Activated T-helper 2 cell treated with anti-CD3 and anti-CD28 coated beads, Interferon-gamma antibody, Interleukin-2, Interleukin-4, amounts not matched to agents 10 μg/mL and 5 μg/mL and 100 μg/mL, durations not matched to agents 14 hours and 24 hours and 36 hours (primary cell): ENCODE data around the gene RNPEPL1. TPM values are rescaled to one million over a fixed set of nuclear protein-coding genes. Genes with fewer than 3 reads are reported as not detected.
"Not testable (repeated sequence)": the region's sequence is repeated elsewhere in the genome, so short reads cannot be mapped to it uniquely, and the experiment has no call there.

ENCODE experiments used
- DNase-seq: peaks from one replicate; pipeline ENCODE4 v3.0.0; 2021; ENCODE audit warnings: low spot score
- H3K27ac Mint-ChIP-seq: one replicate; pipeline ENCODE4 v1.8.0; 2021; ENCODE audit warnings: mixed read lengths
- H3K27me3 Mint-ChIP-seq: one replicate; pipeline ENCODE4 v1.8.0; 2021; ENCODE audit warnings: low read depth, mixed read lengths
- H3K36me3 Mint-ChIP-seq: one replicate; pipeline ENCODE4 v1.8.0; 2021; ENCODE audit warnings: low read depth, mixed read lengths
- H3K4me1 Mint-ChIP-seq: one replicate; pipeline ENCODE4 v1.8.0; 2021; ENCODE audit warnings: low read depth, mixed read lengths
- H3K4me3 Mint-ChIP-seq: one replicate; pipeline ENCODE4 v1.8.0; 2021; ENCODE audit warnings: low read depth, mild to moderate bottlenecking, moderate library complexity, mixed read lengths
- H3K9me3 Mint-ChIP-seq: one replicate; pipeline ENCODE4 v1.8.0; 2021; ENCODE audit warnings: mixed read lengths
- intact Hi-C: fragments of 100-400 bp; cut with micrococcal nuclease; formaldehyde crosslinking; loops from one replicate; pipeline ENCODE4 v1.15.1; 2023
- total RNA-seq: library from RNA; stranded (reverse); gene quantifications from 2 replicates; pipeline ENCODE4 v1.2.3, GENCODE V29; 2022

Gene RNPEPL1, protein sequence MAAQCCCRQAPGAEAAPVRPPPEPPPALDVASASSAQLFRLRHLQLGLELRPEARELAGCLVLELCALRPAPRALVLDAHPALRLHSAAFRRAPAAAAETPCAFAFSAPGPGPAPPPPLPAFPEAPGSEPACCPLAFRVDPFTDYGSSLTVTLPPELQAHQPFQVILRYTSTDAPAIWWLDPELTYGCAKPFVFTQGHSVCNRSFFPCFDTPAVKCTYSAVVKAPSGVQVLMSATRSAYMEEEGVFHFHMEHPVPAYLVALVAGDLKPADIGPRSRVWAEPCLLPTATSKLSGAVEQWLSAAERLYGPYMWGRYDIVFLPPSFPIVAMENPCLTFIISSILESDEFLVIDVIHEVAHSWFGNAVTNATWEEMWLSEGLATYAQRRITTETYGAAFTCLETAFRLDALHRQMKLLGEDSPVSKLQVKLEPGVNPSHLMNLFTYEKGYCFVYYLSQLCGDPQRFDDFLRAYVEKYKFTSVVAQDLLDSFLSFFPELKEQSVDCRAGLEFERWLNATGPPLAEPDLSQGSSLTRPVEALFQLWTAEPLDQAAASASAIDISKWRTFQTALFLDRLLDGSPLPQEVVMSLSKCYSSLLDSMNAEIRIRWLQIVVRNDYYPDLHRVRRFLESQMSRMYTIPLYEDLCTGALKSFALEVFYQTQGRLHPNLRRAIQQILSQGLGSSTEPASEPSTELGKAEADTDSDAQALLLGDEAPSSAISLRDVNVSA
- 67.3 and 71.3 TPM in 2 replicates for total RNA-seq

GRCh38 chr2:240567872-240568677 is at the start of gene RNPEPL1:
Gene RNPEPL1 (plus strand): TSS chr2:240568484. CDS start chr2:240568587, 103 bp downstream.
- no peaks in the 10 kb centered on the region for H3K27me3 Mint-ChIP-seq
- intact Hi-C loops, result loop anchor here (10.0 kb wide), 1 partner anchor 587 kb away; the partner anchor contains the start of gene PPP1R7
- H3K36me3 Mint-ChIP-seq, result peaks cover 22% of the 10 kb centered on the region
- H3K9me3 Mint-ChIP-seq, result no peaks in the 10 kb centered on the region
- DNase-seq, result peak; percentile 45
- H3K4me3 Mint-ChIP-seq, result peak within 1 kb of the TSS; percentile 90
- H3K27ac Mint-ChIP-seq, result peak within 1 kb of the TSS; percentile 88
- H3K4me1 Mint-ChIP-seq, result peaks cover 48% of the 10 kb centered on the region

GRCh38 chr2:240518981-240519380 is 49.3 kb upstream of the RNPEPL1 start:
- Mint-ChIP-seq H3K4me3 (no peak overlapping the region), H3K27me3 (no peaks in the 10 kb centered on the region), H3K27ac (no peak overlapping the region), H3K9me3 (peaks cover 11% of the 10 kb centered on the region), H3K36me3 (peaks cover 34% of the 10 kb centered on the region), H3K4me1 (peaks cover 3% of the 10 kb centered on the region)
- intact Hi-C loops, result no loop called here
- DNase-seq, result no peak

DNA sequence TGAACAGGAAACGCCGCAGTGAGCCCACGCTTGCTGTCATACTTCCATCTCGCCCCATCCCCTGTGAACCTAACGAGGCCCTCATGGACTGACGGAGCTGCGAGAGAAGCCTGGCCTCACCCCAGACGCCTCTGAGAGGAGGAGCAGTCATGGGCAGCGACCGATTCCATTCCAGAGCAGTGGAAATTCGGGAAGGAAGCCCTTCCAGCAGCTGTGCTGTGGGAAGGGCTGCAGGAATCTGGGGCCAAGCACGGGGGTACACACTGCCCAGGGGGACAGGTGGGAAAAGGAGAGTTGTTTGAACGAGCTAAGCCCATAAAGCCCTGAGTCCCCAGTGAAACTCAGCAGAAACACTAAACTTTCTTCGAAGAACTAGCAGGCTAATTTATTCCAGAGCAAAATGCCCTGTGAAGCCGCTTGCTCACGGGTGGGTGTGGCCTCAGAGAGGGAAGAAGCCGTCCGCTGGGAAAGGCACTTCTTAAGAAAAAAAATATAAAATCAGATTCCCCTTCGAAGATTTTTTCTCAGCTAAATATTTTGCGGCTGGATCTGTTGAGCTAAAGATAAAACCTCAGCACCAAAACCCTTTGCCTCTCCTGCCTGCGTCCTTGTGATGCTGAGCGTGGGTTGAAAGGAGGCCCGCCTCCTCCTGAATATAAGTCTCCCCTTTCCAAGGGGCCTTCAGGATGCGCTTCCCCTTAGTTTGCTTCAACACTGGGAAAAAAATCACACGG is 48.7 kb upstream of the RNPEPL1 start:
- intact Hi-C loops, result no loop called here
- H3K27ac Mint-ChIP-seq, result no peak overlapping the region

DNA sequence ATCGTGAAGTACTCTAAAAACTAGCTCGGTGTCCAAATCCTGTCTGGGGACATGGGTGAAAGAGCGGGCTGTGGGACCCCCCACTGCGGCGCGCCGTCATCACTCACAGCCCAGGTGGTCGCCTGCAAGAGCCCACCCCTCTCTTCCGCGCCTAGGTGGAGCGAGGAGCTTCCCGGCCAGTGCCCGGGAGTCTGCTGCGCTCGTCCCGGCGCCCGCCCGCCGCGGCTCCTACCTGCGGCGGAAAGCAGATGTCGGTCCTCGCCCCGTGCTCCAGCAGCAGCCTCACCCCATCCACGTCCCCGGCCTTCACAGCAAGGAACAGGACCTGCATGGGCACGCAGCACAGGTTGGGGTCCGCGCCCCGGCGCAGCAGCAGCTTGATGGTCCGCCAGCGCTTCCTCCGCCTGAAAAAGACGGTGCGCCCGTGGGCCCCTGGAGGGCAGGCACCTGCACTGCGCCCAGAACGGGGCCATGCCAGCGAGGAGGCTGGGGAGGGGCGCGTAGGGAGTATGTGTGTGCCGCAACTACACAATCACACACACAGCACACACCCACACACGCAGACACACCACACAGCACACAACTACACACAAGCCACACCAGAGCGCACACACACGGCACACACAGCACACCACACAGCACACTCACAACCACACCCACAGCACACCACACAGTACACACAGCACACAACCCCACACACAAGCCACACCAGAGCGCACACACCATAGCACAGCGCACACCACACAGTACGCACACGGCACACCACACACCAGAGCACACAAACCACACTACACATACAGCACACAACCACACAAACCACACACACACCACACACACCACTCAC is 47.9 kb upstream of the RNPEPL1 start:
- Mint-ChIP-seq H3K36me3 (peaks cover 48% of the 10 kb centered on the region), H3K27ac (no peak overlapping the region), H3K9me3 (peaks cover 25% of the 10 kb centered on the region), H3K27me3 (no peaks in the 10 kb centered on the region), H3K4me3 (no peak overlapping the region), H3K4me1 (no peaks in the 10 kb centered on the region)
- intact Hi-C loops, result no loop called here
- no peak for DNase-seq

More for the DNA sequence above, 48.7 kb upstream of the RNPEPL1 start:
- H3K9me3 Mint-ChIP-seq, result peaks cover 17% of the 10 kb centered on the region
- no peaks in the 10 kb centered on the region for H3K27me3 Mint-ChIP-seq
- no peak for DNase-seq
- H3K36me3 Mint-ChIP-seq, result peaks cover 40% of the 10 kb centered on the region
- no peak overlapping the region for H3K4me3 Mint-ChIP-seq
- H3K4me1 Mint-ChIP-seq, result no peaks in the 10 kb centered on the region

GRCh38 chr2:240520974-240521350 is 47.3 kb upstream of the RNPEPL1 start:
- peaks cover 52% of the 10 kb centered on the region for H3K36me3 Mint-ChIP-seq
- DNase-seq, result no peak
- intact Hi-C loops, result no loop called here

GRCh38 chr2:240521885-240522284 is 46.4 kb upstream of the RNPEPL1 start:
- H3K36me3 Mint-ChIP-seq, result peaks cover 60% of the 10 kb centered on the region
- DNase-seq, H3K27ac Mint-ChIP-seq, H3K4me3 Mint-ChIP-seq, H3K4me1 Mint-ChIP-seq, intact Hi-C loops, H3K27me3 Mint-ChIP-seq: not testable (repeated sequence)
- peaks cover 36% of the 10 kb centered on the region for H3K9me3 Mint-ChIP-seq

More at GRCh38 chr2:240520974-240521350, 47.3 kb upstream of the RNPEPL1 start:
- no peaks in the 10 kb centered on the region for H3K4me1 Mint-ChIP-seq
- no peak overlapping the region for H3K27ac Mint-ChIP-seq
- peaks cover 29% of the 10 kb centered on the region for H3K9me3 Mint-ChIP-seq
- no peaks in the 10 kb centered on the region for H3K27me3 Mint-ChIP-seq
- H3K4me3 Mint-ChIP-seq, result no peak overlapping the region

- H3K27ac Mint-ChIP-seq, result no peak overlapping the region
- intact Hi-C loops, result no loop called here
- peaks cover 65% of the 10 kb centered on the region for H3K36me3 Mint-ChIP-seq
- no peaks in the 10 kb centered on the region for H3K4me1 Mint-ChIP-seq
- no peak overlapping the region for H3K4me3 Mint-ChIP-seq
- H3K27me3 Mint-ChIP-seq, result no peaks in the 10 kb centered on the region
- peaks cover 41% of the 10 kb centered on the region for H3K9me3 Mint-ChIP-seq
- no peak for DNase-seq
Measured at GRCh38 chr2:240522406-240522805, 45.9 kb upstream of the RNPEPL1 start.

- H3K36me3 Mint-ChIP-seq, result peaks cover 75% of the 10 kb centered on the region
- no peak for DNase-seq
- no peak overlapping the region for H3K27ac Mint-ChIP-seq
- no peak overlapping the region for H3K4me3 Mint-ChIP-seq
- intact Hi-C loops, result no loop called here
- peaks cover 51% of the 10 kb centered on the region for H3K9me3 Mint-ChIP-seq
- no peaks in the 10 kb centered on the region for H3K4me1 Mint-ChIP-seq
- H3K27me3 Mint-ChIP-seq, result no peaks in the 10 kb centered on the region
Measured at GRCh38 chr2:240523451-240524281, 44.6 kb upstream of the RNPEPL1 start.

GRCh38 chr2:240524963-240525718 is 43.1 kb upstream of the RNPEPL1 start:
- Mint-ChIP-seq H3K27me3 (no peaks in the 10 kb centered on the region), H3K36me3 (peaks cover 84% of the 10 kb centered on the region)

DNA sequence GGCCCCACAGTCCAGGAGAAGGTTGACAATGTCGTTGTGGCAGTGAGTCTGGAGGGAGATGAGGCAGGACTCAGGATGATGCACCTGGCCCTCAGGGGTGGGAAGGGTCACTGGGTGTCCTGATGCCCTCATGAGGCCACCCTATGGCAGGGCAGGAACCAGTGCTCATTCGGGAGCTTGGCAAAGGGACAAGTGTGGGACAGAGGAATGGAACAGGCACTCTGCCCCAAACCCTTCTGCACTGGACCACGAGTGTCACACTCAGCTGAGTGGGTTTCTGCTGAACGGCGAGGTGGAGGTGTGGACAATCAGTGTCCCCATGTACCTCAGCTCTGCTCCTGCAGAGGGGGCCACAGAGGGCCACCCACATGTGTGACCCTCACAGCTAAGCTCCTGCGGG is 42.5 kb upstream of the RNPEPL1 start:
- H3K9me3 Mint-ChIP-seq, result peaks cover 63% of the 10 kb centered on the region
- no peaks in the 10 kb centered on the region for H3K4me1 Mint-ChIP-seq
- peaks cover 87% of the 10 kb centered on the region for H3K36me3 Mint-ChIP-seq
- intact Hi-C loops, result no loop called here
- H3K27ac Mint-ChIP-seq, result no peak overlapping the region
- H3K27me3 Mint-ChIP-seq, result no peaks in the 10 kb centered on the region
- H3K4me3 Mint-ChIP-seq, result no peak overlapping the region
- DNase-seq, result no peak

More at GRCh38 chr2:240524963-240525718, 43.1 kb upstream of the RNPEPL1 start:
- no peaks in the 10 kb centered on the region for H3K4me1 Mint-ChIP-seq
- H3K27ac Mint-ChIP-seq, result no peak overlapping the region
- no peak for DNase-seq
- intact Hi-C loops, result no loop called here
- H3K4me3 Mint-ChIP-seq, result no peak overlapping the region
- peaks cover 62% of the 10 kb centered on the region for H3K9me3 Mint-ChIP-seq
